ENCODE measurements around the gene ARHGEF17.

- TF ChIP-seq CTCF (IDR thresholded peaks at IDR 0.05): no peak
- TF ChIP-seq POLR2A (IDR thresholded peaks at IDR 0.05): no peak
These were observed 12.9 kb downstream of the ARHGEF17 start for GRCh38 chr11:73320763-73321603.

Data from right lobe of liver (tissue), 4 donors.